H9 (cell line): ENCODE results near the gene NRG2. TPM values are rescaled to one million over a fixed set of nuclear protein-coding genes. Genes with fewer than 3 reads are reported as not detected.

Experiments
- DNase-seq: peaks from one replicate; pipeline ENCODE4 v3.0.0-alpha.2; 2017
- H2AFZ ChIP-seq: one replicate; pipeline ENCODE4 v1.6.1; 2013; ENCODE audit warnings: mild to moderate bottlenecking, low read length, control low read depth, moderate library complexity
- H2AK5ac ChIP-seq: 2 replicates; pipeline ENCODE4 v1.6.1; 2013; ENCODE audit warnings: low read length, control low read depth, mixed read lengths; ENCODE audit not compliant: insufficient read length
- H2BK120ac ChIP-seq: one replicate; pipeline ENCODE4 v1.6.1; 2013; ENCODE audit warnings: low read depth, mild to moderate bottlenecking, low read length, control low read depth, inconsistent platforms; ENCODE audit not compliant: poor library complexity, severe bottlenecking
- H2BK12ac ChIP-seq: 2 replicates; pipeline ENCODE4 v1.6.1; 2013; ENCODE audit warnings: low read length, control low read depth, mixed read lengths, low read depth; ENCODE audit not compliant: insufficient read length
- H2BK15ac ChIP-seq: 2 replicates; pipeline ENCODE4 v1.6.1; 2013; ENCODE audit warnings: low read depth, low read length, control low read depth
- H2BK20ac ChIP-seq: one replicate; pipeline ENCODE4 v1.6.1; 2013; ENCODE audit warnings: low read depth, mild to moderate bottlenecking, low read length, control low read depth, inconsistent platforms; ENCODE audit not compliant: poor library complexity, severe bottlenecking
- H2BK5ac ChIP-seq: 2 replicates; pipeline ENCODE4 v1.6.1; 2013; ENCODE audit warnings: low read length, control low read depth, mixed read lengths; ENCODE audit not compliant: insufficient read length
- H3K14ac ChIP-seq: 2 replicates; pipeline ENCODE4 v1.6.1; 2013; ENCODE audit warnings: low read length, control low read depth; ENCODE audit not compliant: insufficient read depth
- H3K18ac ChIP-seq: 2 replicates; pipeline ENCODE4 v1.6.1; 2013; ENCODE audit warnings: low read depth, mild to moderate bottlenecking, mixed read lengths, low read length, control low read depth; ENCODE audit not compliant: insufficient read length
- H3K23ac ChIP-seq: 2 replicates; pipeline ENCODE4 v1.6.1; 2013; ENCODE audit warnings: low read length, control low read depth, mixed read lengths, low read depth; ENCODE audit not compliant: insufficient read length
- H3K23me2 ChIP-seq: 2 replicates; pipeline ENCODE4 v1.6.1; 2013; ENCODE audit warnings: low read depth, mild to moderate bottlenecking, mixed read lengths, low read length, control low read depth; ENCODE audit not compliant: insufficient read length, poor library complexity, severe bottlenecking
- H3K27ac ChIP-seq: 2 replicates; pipeline ENCODE4 v1.5.1; 2013; ENCODE audit warnings: low read length, control low read depth, mixed read lengths, low read depth; ENCODE audit not compliant: insufficient read length
- H3K27me3 ChIP-seq: 2 replicates; pipeline ENCODE4 v1.6.1; 2013; ENCODE audit warnings: low read length, control low read depth, inconsistent platforms; ENCODE audit not compliant: insufficient read depth
- H3K4ac ChIP-seq: 2 replicates; pipeline ENCODE4 v1.6.1; 2013; ENCODE audit warnings: low read depth, mild to moderate bottlenecking, control low read depth, inconsistent platforms, low read length, moderate library complexity
- H3K4me1 ChIP-seq: 2 replicates; pipeline ENCODE4 v1.6.1; 2013; ENCODE audit warnings: low read length, control low read depth, inconsistent platforms; ENCODE audit not compliant: insufficient read depth
- H3K4me2 ChIP-seq: 2 replicates; pipeline ENCODE4 v1.6.1; 2013; ENCODE audit warnings: low read length, control low read depth, mixed read lengths; ENCODE audit not compliant: insufficient read length, insufficient read depth
- H3K56ac ChIP-seq: 2 replicates; pipeline ENCODE4 v1.6.1; 2013; ENCODE audit warnings: low read depth, mild to moderate bottlenecking, mixed read lengths, low read length, control low read depth; ENCODE audit not compliant: insufficient read length
- H3K79me1 ChIP-seq: 2 replicates; pipeline ENCODE4 v1.6.1; 2013; ENCODE audit warnings: low read depth, mild to moderate bottlenecking, moderate library complexity, low read length, control low read depth, inconsistent platforms; ENCODE audit not compliant: insufficient read depth, poor library complexity, severe bottlenecking
- H3K79me2 ChIP-seq: 2 replicates; pipeline ENCODE4 v1.6.1; 2013; ENCODE audit warnings: low read length, control low read depth, inconsistent platforms; ENCODE audit not compliant: insufficient read depth
- H3K9ac ChIP-seq: 2 replicates; pipeline ENCODE4 v1.6.1; 2013; ENCODE audit warnings: low read length, control low read depth, mixed read lengths; ENCODE audit not compliant: insufficient read length; ENCODE audit errors: extremely low read depth
- H3K9me3 ChIP-seq: one replicate; pipeline ENCODE4 v1.6.1; 2013; ENCODE audit warnings: low read depth, low read length, inconsistent platforms; ENCODE audit not compliant: control insufficient read depth
- H3T11ph ChIP-seq: one replicate; pipeline ENCODE4 v1.6.1; 2013; ENCODE audit warnings: mild to moderate bottlenecking, low read length, control low read depth, inconsistent platforms
- H4K20me1 ChIP-seq: one replicate; pipeline ENCODE4 v1.6.1; 2013; ENCODE audit not compliant: control insufficient read depth, insufficient read length, insufficient read depth
- H4K5ac ChIP-seq: 2 replicates; pipeline ENCODE4 v1.6.1; 2013; ENCODE audit warnings: low read depth, mild to moderate bottlenecking, mixed read lengths, low read length, control low read depth; ENCODE audit not compliant: insufficient read length
- H4K8ac ChIP-seq: replicated peaks from 2 replicates; pipeline ENCODE4 v1.6.1; 2013; ENCODE audit warnings: low read length, control low read depth, mixed read lengths, low read depth; ENCODE audit not compliant: insufficient read length
- H4K91ac ChIP-seq: 2 replicates; pipeline ENCODE4 v1.6.1; 2013; ENCODE audit warnings: low read depth, mild to moderate bottlenecking, moderate library complexity, mixed read lengths, low read length, control low read depth; ENCODE audit not compliant: insufficient read length
- H3K27ac Mint-ChIP-seq, 3 experiments: 2 replicates in 2 of 3; 3 replicates in 1 of 3; pipeline ENCODE4 v1.8.0; 2020 to 2021; ENCODE audit warnings: mixed read lengths in 3 of 3, mild to moderate bottlenecking in 1 of 3, moderate library complexity in 1 of 3
- H3K27me3 Mint-ChIP-seq: 2 replicates; pipeline ENCODE4 v1.8.0; 2021; ENCODE audit warnings: low read depth, mild to moderate bottlenecking, moderate library complexity, mixed read lengths
- H3K36me3 Mint-ChIP-seq, 3 experiments: 2 replicates in 2 of 3; 3 replicates in 1 of 3; pipeline ENCODE4 v1.8.0; 2020 to 2021; ENCODE audit warnings: low read depth in 3 of 3, mixed read lengths in 3 of 3; ENCODE audit not compliant: insufficient read depth in 1 of 3
- H3K4me1 Mint-ChIP-seq, 2 experiments: 2 replicates each; pipeline ENCODE4 v1.8.0; 2020; ENCODE audit warnings: mixed read lengths in 2 of 2
- H3K4me3 Mint-ChIP-seq, 2 experiments: 2 replicates in 1 of 2; 3 replicates in 1 of 2; pipeline ENCODE4 v1.8.0; 2020 to 2021; ENCODE audit warnings: mild to moderate bottlenecking in 2 of 2, mixed read lengths in 2 of 2, moderate library complexity in 1 of 2
- H3K9me3 Mint-ChIP-seq, 2 experiments: 2 replicates in 1 of 2; 3 replicates in 1 of 2; pipeline ENCODE4 v1.8.0; 2020; ENCODE audit warnings: mild to moderate bottlenecking in 2 of 2, mixed read lengths in 2 of 2, moderate library complexity in 1 of 2
- WGBS: extraction: QIAGEN DNeasy Blood & Tissue Kit; methylation state at CpG from one replicate; pipeline ENCODE4 v1.1.7; 2013; ENCODE audit warnings: missing lambda C conversion rate, low lambda C conversion rate, mixed read lengths; ENCODE audit not compliant: insufficient read length; ENCODE audit errors: extremely low coverage; 5-methylcytosine and 5-hydroxymethylcytosine counted together
- total RNA-seq: library from RNA; stranded (reverse); gene quantifications from 2 replicates; pipeline ENCODE4 v1.2.1, GENCODE V29; 2021
- TF ChIP-seq, protein P1 (sequence below): fragments of 200-600 bp; sonication (generic); conservative IDR thresholded peaks from 3 replicates; pipeline ENCODE4 v1.8.0; 2021; ENCODE audit warnings: antibody characterized with exemption, mild to moderate bottlenecking

Gene NRG2
- total RNA-seq, 1 experiment from 2014 or later, result not detected

- no peaks in the 10 kb centered on the region for H3K4me1 ChIP-seq
- no peak overlapping the region for H2BK5ac ChIP-seq
- H4K20me1 ChIP-seq, result no peaks in the 10 kb centered on the region
- no peaks in the 10 kb centered on the region for H3K79me1 ChIP-seq
- H4K91ac ChIP-seq, result no peak overlapping the region
- H2AK5ac ChIP-seq, result no peak overlapping the region
- TF ChIP-seq, protein P1, sequence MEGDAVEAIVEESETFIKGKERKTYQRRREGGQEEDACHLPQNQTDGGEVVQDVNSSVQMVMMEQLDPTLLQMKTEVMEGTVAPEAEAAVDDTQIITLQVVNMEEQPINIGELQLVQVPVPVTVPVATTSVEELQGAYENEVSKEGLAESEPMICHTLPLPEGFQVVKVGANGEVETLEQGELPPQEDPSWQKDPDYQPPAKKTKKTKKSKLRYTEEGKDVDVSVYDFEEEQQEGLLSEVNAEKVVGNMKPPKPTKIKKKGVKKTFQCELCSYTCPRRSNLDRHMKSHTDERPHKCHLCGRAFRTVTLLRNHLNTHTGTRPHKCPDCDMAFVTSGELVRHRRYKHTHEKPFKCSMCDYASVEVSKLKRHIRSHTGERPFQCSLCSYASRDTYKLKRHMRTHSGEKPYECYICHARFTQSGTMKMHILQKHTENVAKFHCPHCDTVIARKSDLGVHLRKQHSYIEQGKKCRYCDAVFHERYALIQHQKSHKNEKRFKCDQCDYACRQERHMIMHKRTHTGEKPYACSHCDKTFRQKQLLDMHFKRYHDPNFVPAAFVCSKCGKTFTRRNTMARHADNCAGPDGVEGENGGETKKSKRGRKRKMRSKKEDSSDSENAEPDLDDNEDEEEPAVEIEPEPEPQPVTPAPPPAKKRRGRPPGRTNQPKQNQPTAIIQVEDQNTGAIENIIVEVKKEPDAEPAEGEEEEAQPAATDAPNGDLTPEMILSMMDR, result no peak
- no peaks in the 10 kb centered on the region for H3K9me3 ChIP-seq
- no peaks in the 10 kb centered on the region for H3K4me1 Mint-ChIP-seq
- no peaks in the 10 kb centered on the region for H3K36me3 Mint-ChIP-seq
- no peak overlapping the region for H3K27ac ChIP-seq
- no peaks in the 10 kb centered on the region for H3K23me2 ChIP-seq
- no peaks in the 10 kb centered on the region for H3K27me3 ChIP-seq
- no peak overlapping the region for H3K9ac ChIP-seq
- no peak overlapping the region for H3K27ac Mint-ChIP-seq
- no peak overlapping the region for H2BK12ac ChIP-seq
- H3K18ac ChIP-seq, result no peak overlapping the region
- no peak overlapping the region for H2AFZ ChIP-seq
- no peak for DNase-seq
- WGBS, result no CpG with 5 or more reads among the region's 8 CpGs
- no peak overlapping the region for H2BK15ac ChIP-seq
- no peak overlapping the region for H4K8ac ChIP-seq
- H3K79me2 ChIP-seq, result no peaks in the 10 kb centered on the region; the same call in 1 of the 2 replicates
- no peak overlapping the region for H2BK20ac ChIP-seq
- no peak overlapping the region for H3K4me2 ChIP-seq
- H3T11ph ChIP-seq, result no peak overlapping the region
- no peak overlapping the region for H3K4me3 Mint-ChIP-seq
- peaks cover 55% of the 10 kb centered on the region for H3K27me3 Mint-ChIP-seq
- H3K23ac ChIP-seq, result no peak overlapping the region
- no peak overlapping the region for H3K4ac ChIP-seq
- no peak overlapping the region for H4K5ac ChIP-seq
- H2BK120ac ChIP-seq, result no peak overlapping the region
- no peak overlapping the region for H3K14ac ChIP-seq
- no peak overlapping the region for H3K56ac ChIP-seq
- no peaks in the 10 kb centered on the region for H3K9me3 Mint-ChIP-seq
These were observed 75.7 kb downstream of the NRG2 start for GRCh38 chr5:139967353-139967752.
